ENCODE data around the gene TGFBR3.
"Not testable (repeated sequence)": the region's sequence is repeated elsewhere in the genome, so short reads cannot be mapped to it uniquely, and the experiment has no call there.

TGFBR3 gene

GRCh38 chr1:91846007-91846638 lies 39.8 kb downstream of the TGFBR3 start:
- FAIRE-seq, result no peak

DNA sequence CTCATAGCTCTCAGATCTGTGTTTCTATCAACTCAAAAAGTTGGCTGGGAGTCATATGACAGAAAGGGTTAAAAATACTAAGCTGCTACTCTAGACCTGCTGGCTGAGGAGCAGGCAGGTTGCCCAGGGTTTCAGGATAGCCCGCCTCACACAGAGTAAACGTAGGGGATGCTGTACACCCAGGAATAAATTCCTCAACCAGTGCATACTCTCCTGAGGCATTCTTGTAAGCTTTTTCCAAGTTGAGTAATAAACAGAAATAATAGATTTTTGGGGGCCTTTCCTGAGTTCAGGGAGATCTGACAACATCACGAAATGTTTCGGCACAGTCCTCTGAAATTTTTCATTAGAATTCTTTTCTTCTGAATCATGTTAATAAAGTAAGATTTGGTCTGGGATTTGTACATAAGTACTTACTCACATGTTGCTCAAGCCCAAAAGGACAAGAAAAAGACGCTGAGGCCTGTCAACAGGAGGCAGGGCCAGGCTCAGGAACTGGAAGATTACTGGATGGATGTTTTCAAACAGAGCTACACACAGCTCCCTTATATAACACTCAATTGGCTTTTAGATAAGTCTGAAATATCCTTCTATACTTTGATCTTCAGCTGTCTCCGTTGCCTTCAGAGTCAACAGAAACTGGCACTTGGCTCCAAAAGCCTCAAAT lies 41.0 kb downstream of the TGFBR3 start:
- FAIRE-seq, result peak; percentile 45

DNA sequence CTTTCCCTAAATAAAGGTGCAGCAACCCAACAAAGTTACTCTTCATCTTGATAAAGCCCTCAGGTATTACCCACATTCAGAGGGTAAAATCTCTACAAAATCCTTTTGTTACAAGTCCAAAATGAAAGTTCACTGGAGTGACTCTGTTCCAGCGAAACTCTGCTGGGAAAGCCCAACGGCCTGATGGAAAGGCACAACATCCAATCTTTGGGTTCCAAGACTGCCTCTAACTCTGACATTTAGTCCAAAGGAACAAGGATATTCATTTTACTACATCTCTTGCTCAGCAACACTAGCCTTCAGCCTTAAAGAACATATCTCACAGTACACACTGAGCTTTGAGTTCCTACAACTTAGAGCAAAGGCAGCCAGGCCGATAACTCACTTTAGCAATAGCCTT lies 42.1 kb downstream of the TGFBR3 start:
- FAIRE-seq, result no peak

GRCh38 chr1:91842563-91842962 lies 43.4 kb downstream of the TGFBR3 start:
- no peak for FAIRE-seq

- FAIRE-seq, result no peak
Measured at GRCh38 chr1:91842056-91842455, 43.9 kb downstream of the TGFBR3 start.

DNA sequence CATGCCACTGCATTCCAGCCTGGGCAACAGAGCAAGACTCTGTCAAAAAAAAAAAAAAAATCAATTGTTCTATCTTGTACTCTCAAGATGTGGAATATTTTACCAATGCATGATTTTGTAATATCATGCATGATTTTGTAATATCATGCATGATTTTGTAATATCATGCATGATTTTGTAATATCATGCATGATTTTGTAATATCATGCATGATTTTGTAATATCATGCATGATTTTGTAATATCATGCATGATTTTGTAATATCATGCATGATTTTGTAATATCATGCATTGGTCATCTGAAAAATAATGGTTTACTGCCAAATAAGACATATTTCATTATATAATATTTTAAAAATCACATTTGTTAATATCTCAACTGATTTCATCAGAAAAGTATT lies 45.7 kb downstream of the TGFBR3 start:
- not testable (repeated sequence) for FAIRE-seq

- no peak for FAIRE-seq
Measured at GRCh38 chr1:91836331-91837040, 49.5 kb downstream of the TGFBR3 start.

DNA sequence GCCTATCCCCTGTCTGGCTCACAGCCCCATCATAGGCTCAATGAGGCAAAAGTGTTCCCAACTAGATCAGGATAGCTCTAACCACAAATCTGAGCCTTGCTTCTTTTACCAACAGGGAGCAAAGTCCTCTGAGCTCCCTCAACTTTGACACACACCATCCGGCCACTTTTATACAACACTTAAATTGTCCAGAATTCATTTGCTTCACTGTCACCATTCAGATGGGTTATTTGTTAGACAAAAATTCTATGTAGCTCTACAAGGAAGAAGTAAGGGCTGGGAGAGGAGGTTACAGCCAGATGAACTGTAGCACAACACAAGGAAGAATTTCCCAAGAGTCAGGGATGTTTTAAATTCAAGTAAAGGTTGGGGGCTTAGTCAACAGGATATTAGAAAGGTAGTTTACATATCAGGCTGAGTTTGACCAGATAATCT lies 50.8 kb downstream of the TGFBR3 start:
- FAIRE-seq, result no peak

DNA sequence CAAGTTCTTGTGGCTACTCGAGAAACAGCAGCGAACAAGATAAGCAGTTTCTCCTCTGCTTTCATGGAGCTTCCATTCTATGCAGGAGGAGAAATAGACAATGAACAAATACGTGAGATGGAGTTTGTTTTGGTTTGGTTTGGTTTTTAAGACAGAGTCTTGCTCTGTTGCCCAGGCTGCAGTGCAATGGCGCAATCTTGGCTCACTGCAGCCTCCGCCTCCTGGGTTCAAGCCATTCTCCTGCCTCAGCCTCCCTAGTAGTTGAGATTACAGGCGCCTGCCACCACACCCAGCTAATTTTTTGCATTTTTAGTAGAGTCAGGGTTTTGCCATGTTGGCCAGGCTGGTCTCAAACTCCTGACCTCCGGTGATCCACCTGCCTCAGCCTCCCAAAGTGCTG lies 51.4 kb downstream of the TGFBR3 start:
- not testable (repeated sequence) for FAIRE-seq

GRCh38 chr1:91833946-91834345 lies 52.0 kb downstream of the TGFBR3 start:
- FAIRE-seq, result no peak

- peak; percentile 68 for FAIRE-seq
Measured at GRCh38 chr1:91831132-91831930, 54.6 kb downstream of the TGFBR3 start.

GRCh38 chr1:91830242-91831131 lies 55.5 kb downstream of the TGFBR3 start:
- FAIRE-seq, result no peak

DNA sequence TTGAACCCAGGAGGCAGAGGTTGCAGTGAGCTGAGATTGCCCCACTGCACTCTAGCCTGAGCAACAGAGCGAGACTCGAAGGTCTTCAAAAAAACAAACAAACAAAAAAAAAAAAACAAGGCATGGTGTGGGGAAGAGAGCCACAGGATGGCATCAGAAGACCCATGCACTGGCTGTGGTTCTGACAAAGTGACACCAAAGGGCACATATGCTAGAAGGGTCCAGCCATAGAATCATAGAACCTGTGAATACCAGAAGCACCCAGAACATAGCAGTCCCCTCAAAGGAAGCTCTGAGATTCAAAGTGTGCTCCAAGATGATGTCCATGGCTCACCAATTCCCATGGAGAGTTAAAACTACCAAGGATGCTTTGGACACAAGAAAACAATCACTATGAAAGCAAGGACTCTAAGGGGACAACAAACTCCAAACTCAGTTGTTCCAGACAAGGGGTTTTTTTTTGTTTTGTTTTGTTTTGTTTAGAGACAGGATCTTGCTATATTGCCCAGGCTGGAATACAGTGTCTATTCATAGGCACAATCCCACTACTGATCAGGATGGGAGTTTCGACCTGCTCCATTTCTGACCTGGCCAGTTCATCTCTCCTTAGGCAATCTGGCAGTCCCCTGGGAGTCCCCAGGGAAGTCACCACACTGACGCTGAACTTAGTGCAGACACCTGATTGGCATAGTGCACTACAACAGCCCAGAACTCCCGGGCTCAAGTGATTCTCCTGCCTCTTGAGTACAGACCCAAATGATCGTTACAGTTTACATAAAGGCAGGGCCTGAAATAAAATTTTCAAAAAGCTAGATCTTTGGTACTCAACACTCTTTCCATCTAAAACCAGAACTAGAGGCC lies 56.4 kb downstream of the TGFBR3 start:
- FAIRE-seq, result no peak

GRCh38 chr1:91828583-91829281 lies 57.2 kb downstream of the TGFBR3 start:
- FAIRE-seq, result no peak

GRCh38 chr1:91827459-91828321 lies 58.3 kb downstream of the TGFBR3 start:
- FAIRE-seq, result peak; percentile 49

DNA sequence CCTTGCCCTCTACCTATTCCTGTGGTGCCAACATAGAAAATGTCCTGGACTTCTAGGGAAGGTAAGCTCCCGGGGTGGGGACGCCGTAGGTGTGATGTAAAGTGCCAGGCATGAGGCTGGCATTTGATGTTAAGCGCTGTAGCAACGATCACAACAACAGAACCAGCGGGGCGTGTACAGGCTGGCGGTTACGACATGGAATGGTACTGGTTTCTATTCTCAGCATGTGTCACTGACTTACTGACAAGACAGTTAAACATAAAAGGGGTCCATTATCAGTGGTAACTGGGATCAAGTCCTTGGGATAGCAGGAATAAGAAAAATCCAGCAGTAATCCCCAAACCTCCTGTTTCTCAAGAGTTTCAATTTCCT lies 58.9 kb downstream of the TGFBR3 start:
- no peak for FAIRE-seq

DNA sequence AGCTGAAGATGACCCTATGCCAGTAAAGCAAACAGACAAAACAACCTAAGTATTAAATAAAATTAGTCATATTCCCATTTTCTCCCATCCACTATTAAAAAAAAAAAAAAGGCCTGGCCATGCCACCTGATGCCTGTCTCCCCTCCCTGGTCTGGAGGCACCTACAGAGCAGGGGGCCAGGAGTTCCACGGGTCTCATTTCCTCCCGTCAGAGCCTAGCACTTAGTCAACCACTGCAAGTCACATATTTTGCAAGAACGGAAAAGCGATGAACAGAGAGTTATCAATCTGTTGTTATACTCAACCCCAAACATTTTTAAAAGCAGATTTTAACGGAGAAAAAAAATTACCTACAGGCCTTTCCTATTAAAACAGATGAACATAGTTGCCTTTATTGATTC lies 59.3 kb downstream of the TGFBR3 start:
- no peak for FAIRE-seq

GRCh38 chr1:91826248-91826647 lies 59.7 kb downstream of the TGFBR3 start:
- FAIRE-seq, result no peak

- no peak for FAIRE-seq
Measured at GRCh38 chr1:91821126-91821868, 64.7 kb downstream of the TGFBR3 start.

All from islet of Langerhans (tissue), 1 donor.